ENCODE results near the gene CREB3L2.
"Not testable (repeated sequence)": the region's sequence is repeated elsewhere in the genome, so short reads cannot be mapped to it uniquely, and the experiment has no call there.

The CREB3L2 gene

DNA sequence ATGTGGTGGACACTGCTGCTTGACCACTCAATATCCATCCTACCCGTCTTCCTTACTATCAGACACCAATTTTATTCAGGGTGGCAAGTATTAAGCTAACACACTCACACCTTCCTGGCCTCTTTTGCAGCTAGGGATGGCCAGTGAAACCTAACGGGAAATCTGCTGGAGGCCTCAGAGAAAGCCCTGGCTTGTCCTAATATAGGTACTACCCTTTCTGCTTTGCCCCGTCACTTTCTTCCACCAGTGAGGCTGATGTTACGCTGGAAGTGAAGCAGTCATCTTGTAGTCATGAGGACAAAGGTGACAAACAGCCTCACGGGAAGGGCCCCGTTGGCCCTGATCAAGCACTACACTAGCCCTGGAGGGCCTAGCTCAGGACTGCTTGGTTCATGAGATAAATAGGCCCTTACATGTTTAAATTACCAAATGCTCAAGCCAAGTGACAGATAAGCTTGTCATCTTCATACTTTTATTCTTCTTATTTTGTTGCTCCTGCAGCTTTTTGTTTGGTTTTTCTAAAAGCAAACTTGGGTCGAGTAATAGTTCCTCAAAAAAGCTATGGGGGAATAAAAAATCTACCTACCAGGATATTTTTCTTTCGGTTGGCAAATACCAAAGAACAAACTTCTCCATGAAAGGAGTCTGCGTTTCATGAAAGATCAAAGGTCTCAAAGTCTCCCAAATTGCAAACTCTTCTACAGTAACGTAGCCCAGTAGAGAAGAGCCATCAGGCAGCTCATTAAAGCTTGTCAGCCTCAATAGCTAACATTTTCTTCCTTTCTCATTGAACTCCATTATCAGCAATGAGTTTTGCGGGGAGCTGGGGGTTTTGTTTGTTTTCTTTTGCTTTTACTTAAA, 17.5 kb downstream of the CREB3L2 start:
- H3K4me3 ChIP-seq (ENCODE audit: low read length): no peak overlapping the region
- H3K9ac ChIP-seq (ENCODE audit: low read length): no peak overlapping the region
- peaks cover 54% of the 10 kb centered on the region for H3K4me1 ChIP-seq (ENCODE audit: control insufficient read depth, insufficient read depth, low read length)

DNA sequence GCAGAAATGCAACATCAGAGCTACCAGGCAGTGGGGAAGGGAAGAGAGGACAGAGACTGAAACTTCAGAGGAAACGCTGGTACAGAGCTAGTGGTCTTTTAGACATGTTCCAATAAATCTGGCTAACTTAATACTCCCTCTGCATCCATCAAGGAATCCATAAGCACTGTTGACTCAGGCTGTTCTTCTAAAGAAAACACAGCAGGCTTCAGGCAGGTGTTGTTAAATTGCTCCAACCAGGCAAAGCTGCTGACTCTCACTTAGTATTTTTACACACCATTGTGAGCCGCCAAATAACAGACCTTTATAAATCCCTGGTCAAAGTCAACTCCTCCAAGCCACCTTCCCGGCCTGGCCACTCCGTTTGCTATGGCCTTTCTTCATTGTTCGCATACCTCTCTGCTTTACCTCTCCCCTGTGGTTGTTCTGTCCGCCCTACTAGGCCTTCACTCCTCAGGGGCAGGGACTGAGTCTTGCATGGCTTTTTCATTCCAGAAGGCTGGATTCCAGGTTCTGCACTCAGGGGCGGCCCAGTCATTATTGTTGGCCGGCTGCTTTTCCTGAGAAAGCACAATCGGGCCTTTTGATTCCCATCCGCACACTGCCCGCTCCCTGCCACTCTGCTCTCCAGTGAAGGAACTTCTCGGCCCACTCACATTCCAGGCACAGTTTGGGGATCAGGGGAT, 18.4 kb downstream of the CREB3L2 start:
- Histone ChIP-seq H3K4me1 (ENCODE audit: control insufficient read depth, insufficient read depth, low read length) (peaks cover 60% of the 10 kb centered on the region), H3K36me3 (ENCODE audit: control insufficient read depth, insufficient read depth, low read length) (no peaks in the 10 kb centered on the region), H3K9me3 (ENCODE audit: control insufficient read depth, low read length) (no peaks in the 10 kb centered on the region), H3K9ac (ENCODE audit: low read length) (no peak overlapping the region), H3K4me3 (ENCODE audit: low read length) (no peak overlapping the region), H3K27me3 (ENCODE audit: control insufficient read depth, insufficient read depth, low read length) (no peaks in the 10 kb centered on the region)

More for the DNA sequence above, 17.5 kb downstream of the CREB3L2 start:
- Histone ChIP-seq H3K36me3 (ENCODE audit: control insufficient read depth, insufficient read depth, low read length) (no peaks in the 10 kb centered on the region), H3K9me3 (ENCODE audit: control insufficient read depth, low read length) (no peaks in the 10 kb centered on the region), H3K27me3 (ENCODE audit: control insufficient read depth, insufficient read depth, low read length) (no peaks in the 10 kb centered on the region)

DNA sequence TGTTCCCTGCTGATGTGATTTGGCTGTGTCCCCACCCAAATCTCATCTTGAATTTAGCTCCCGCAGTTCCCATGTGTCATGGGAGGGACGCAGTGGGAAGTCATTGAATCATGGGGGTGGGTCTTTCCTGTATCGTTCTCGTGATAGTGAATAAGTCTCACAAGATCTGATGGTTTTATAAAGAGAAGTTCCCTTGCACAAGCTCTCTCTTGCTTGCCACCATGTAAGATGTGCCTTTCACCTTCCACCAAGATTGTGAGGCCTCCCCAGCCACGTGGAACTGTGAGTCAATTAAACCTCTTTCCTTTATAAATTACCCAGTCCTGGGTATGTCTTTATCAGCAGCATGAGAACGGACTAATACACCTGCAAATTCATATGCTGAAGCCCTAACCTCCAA, 19.5 kb downstream of the CREB3L2 start:
- H3K27me3 ChIP-seq (ENCODE audit: control insufficient read depth, insufficient read depth, low read length): not testable (repeated sequence)
- peaks cover 59% of the 10 kb centered on the region for H3K4me1 ChIP-seq (ENCODE audit: control insufficient read depth, insufficient read depth, low read length)

DNA sequence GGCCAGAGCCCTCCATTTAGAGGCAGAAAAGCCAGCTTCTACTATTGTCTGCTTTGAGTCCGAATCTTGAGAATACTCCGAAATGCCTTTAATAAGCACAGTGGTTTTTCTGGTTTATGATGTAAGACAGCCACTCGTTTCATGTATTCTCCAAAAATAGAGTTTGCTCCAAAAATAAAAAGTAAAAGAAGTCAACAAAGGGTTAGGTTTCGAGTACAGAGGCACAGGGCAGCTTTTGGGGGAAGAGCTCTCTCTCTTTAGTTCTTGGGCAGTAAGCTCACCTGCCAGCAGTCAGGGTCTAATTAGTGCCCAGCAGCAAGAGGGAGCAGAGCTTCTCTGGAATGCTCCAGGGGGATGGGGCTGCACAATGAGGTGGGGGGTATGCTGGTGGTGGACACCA, 20.2 kb downstream of the CREB3L2 start:
- Histone ChIP-seq H3K27me3 (ENCODE audit: control insufficient read depth, insufficient read depth, low read length) (no peaks in the 10 kb centered on the region), H3K9me3 (ENCODE audit: control insufficient read depth, low read length) (no peaks in the 10 kb centered on the region), H3K4me1 (ENCODE audit: control insufficient read depth, insufficient read depth, low read length) (peaks cover 56% of the 10 kb centered on the region), H3K36me3 (ENCODE audit: control insufficient read depth, insufficient read depth, low read length) (no peaks in the 10 kb centered on the region), H3K9ac (ENCODE audit: low read length) (no peak overlapping the region), H3K4me3 (ENCODE audit: low read length) (no peak overlapping the region)

More for the DNA sequence above, 19.5 kb downstream of the CREB3L2 start:
- not testable (repeated sequence) for H3K36me3 ChIP-seq (ENCODE audit: control insufficient read depth, insufficient read depth, low read length); H3K4me3 ChIP-seq (ENCODE audit: low read length); H3K9me3 ChIP-seq (ENCODE audit: control insufficient read depth, low read length); H3K9ac ChIP-seq (ENCODE audit: low read length)

DNA sequence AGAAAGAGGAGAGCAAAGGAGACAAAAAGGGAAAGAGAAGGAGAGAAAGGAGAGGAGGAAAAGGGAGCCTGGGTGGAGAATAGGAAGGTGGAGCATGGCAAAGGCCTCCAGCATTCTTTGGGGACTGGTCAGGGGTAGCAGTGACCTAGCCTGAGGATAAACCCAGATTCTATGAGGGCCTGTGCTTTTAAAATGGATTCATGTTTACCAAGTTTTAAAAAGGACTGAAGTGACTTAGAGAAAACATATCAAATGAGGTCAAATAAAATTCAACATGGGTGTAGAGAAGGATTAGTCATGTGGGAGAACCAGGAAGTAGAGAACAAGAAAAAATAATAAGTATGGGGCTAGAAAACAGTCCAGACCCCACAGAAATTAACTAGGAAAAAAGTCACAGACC, 20.7 kb downstream of the CREB3L2 start:
- no peak overlapping the region for H3K9ac ChIP-seq (ENCODE audit: low read length)
- no peak overlapping the region for H3K4me3 ChIP-seq (ENCODE audit: low read length)
- H3K36me3 ChIP-seq (ENCODE audit: control insufficient read depth, insufficient read depth, low read length): no peaks in the 10 kb centered on the region
- peaks cover 52% of the 10 kb centered on the region for H3K4me1 ChIP-seq (ENCODE audit: control insufficient read depth, insufficient read depth, low read length)
- no peaks in the 10 kb centered on the region for H3K27me3 ChIP-seq (ENCODE audit: control insufficient read depth, insufficient read depth, low read length)
- H3K9me3 ChIP-seq (ENCODE audit: control insufficient read depth, low read length): no peaks in the 10 kb centered on the region

DNA sequence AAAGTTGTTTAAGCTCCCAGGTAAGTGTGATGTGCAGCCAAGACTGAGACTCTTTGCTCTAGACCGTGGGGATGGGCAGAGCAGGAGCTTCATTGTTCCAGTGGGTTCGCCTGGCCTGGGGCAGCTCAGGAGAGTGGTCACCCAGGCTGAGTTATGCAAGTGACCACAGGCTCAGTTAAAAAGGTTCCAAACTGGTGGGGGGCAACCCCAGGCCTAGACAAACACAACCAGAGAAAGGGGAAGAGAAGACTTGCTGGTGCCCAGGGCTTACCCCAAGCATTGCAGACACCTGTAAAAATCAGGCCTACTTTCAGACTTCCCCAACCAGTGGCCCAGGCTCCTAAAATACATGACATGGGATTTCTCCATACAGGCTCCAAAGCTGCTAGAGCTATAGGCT, 21.6 kb downstream of the CREB3L2 start:
- Histone ChIP-seq H3K4me3 (ENCODE audit: low read length) (no peak overlapping the region), H3K36me3 (ENCODE audit: control insufficient read depth, insufficient read depth, low read length) (no peaks in the 10 kb centered on the region), H3K27me3 (ENCODE audit: control insufficient read depth, insufficient read depth, low read length) (no peaks in the 10 kb centered on the region), H3K4me1 (ENCODE audit: control insufficient read depth, insufficient read depth, low read length) (peaks cover 54% of the 10 kb centered on the region), H3K9ac (ENCODE audit: low read length) (no peak overlapping the region), H3K9me3 (ENCODE audit: control insufficient read depth, low read length) (no peaks in the 10 kb centered on the region)

DNA sequence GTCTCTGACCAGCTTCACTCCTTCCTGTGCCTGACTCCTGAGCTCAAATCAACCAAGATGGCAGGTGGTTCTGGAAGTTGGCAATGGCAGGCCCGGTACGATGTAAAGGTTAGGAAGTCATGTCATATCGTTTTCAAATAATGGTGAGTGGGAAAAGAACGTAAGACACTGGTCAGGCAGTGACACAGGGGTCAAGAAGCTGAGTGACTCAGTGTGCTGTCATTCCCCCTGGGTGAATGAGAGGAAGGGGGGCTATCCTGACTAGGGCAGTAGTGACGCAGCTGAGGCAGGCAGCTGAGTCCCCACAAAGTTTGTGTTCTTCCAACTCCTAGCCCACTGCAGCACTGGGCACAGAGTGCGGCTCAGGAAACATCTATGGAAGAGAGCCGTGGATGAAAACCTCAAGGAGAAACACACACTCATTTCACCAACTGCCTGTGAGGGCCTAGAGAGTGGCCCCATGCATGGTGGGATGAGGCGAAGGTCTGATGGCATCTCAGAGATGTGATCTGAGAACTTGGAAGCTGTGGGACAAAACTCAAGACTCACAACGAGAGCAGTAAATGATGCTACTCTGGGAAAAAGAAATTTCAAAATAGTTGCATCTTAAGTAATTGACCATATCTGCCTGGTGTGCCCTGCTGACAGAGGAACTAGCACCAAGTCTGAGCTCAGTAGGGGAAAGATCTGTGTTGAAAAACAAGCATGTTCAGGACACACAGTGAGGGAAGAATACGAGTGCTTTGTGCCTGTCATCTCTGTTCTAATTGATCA, 23.2 kb downstream of the CREB3L2 start:
- Histone ChIP-seq H3K27me3 (ENCODE audit: control insufficient read depth, insufficient read depth, low read length) (no peaks in the 10 kb centered on the region), H3K4me1 (ENCODE audit: control insufficient read depth, insufficient read depth, low read length) (peaks cover 39% of the 10 kb centered on the region)

DNA sequence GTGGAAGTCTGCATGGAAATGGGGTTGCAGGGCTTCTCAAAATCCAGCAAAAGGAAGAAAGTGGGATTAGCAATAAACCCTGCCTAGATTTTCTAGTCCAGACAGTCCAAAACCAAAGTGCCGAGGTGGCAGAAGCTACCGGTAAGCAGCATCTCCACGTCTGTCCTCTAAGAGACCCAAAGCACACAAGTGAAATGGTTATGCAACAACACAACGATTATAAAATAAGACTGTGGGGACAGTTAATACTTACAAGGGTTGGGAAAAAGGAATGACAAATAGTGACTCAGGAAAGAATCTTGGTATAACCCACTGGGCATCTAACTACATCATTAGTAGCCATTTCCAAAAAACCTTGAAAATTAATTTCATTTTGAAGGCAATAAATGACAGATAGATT, 24.7 kb downstream of the CREB3L2 start:
- Histone ChIP-seq H3K27me3 (ENCODE audit: control insufficient read depth, insufficient read depth, low read length) (no peaks in the 10 kb centered on the region), H3K4me1 (ENCODE audit: control insufficient read depth, insufficient read depth, low read length) (peaks cover 36% of the 10 kb centered on the region), H3K36me3 (ENCODE audit: control insufficient read depth, insufficient read depth, low read length) (no peaks in the 10 kb centered on the region), H3K4me3 (ENCODE audit: low read length) (no peak overlapping the region), H3K9ac (ENCODE audit: low read length) (no peak overlapping the region), H3K9me3 (ENCODE audit: control insufficient read depth, low read length) (no peaks in the 10 kb centered on the region)

More for the DNA sequence above, 23.2 kb downstream of the CREB3L2 start:
- H3K4me3 ChIP-seq (ENCODE audit: low read length): no peak overlapping the region
- H3K9me3 ChIP-seq (ENCODE audit: control insufficient read depth, low read length): no peaks in the 10 kb centered on the region
- no peak overlapping the region for H3K9ac ChIP-seq (ENCODE audit: low read length)
- H3K36me3 ChIP-seq (ENCODE audit: control insufficient read depth, insufficient read depth, low read length): no peaks in the 10 kb centered on the region

DNA sequence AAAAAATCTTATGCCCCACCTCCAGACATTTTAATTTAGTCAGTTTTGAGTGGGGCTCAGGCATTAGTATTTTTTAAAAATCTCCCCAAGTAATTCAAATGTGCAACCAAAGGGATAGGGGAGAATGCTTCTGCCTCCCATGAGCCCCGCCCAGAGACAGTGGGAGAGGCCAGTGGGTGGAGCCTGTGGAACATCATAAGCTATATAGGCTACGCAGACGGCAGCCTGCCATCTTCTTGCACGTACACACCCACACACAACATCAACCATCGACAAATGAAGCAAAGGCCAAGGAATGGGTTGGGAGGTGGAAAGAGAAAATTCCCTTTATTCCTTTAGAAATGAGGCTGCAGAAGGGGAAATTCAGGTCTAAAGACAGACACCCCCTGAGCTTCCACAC, 25.2 kb downstream of the CREB3L2 start:
- Histone ChIP-seq H3K9ac (ENCODE audit: low read length) (no peak overlapping the region), H3K27me3 (ENCODE audit: control insufficient read depth, insufficient read depth, low read length) (no peaks in the 10 kb centered on the region), H3K4me1 (ENCODE audit: control insufficient read depth, insufficient read depth, low read length) (peaks cover 33% of the 10 kb centered on the region), H3K36me3 (ENCODE audit: control insufficient read depth, insufficient read depth, low read length) (no peaks in the 10 kb centered on the region), H3K9me3 (ENCODE audit: control insufficient read depth, low read length) (no peaks in the 10 kb centered on the region), H3K4me3 (ENCODE audit: low read length) (no peak overlapping the region)

DNA sequence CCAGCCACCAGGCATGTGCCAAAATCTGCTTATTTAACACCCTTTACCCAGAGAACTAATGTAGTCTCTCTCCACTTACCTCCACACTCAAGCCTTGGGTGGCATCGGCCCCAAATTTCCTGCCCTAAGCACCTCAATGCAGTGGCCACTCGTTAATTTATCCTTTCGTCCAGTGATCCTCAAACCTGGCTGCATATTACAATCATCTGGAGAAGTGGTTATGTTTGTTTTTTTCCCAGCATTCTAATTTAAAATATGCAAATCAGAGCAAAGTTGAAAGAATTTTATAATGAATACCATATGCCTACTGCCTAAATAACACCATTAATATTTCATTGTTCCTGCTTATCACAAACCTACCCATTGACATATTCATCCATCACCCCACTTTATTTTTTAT, 25.7 kb downstream of the CREB3L2 start:
- Histone ChIP-seq H3K36me3 (ENCODE audit: control insufficient read depth, insufficient read depth, low read length) (no peaks in the 10 kb centered on the region), H3K4me3 (ENCODE audit: low read length) (no peak overlapping the region), H3K9me3 (ENCODE audit: control insufficient read depth, low read length) (no peaks in the 10 kb centered on the region), H3K4me1 (ENCODE audit: control insufficient read depth, insufficient read depth, low read length) (peaks cover 28% of the 10 kb centered on the region), H3K27me3 (ENCODE audit: control insufficient read depth, insufficient read depth, low read length) (no peaks in the 10 kb centered on the region), H3K9ac (ENCODE audit: low read length) (no peak overlapping the region)

DNA sequence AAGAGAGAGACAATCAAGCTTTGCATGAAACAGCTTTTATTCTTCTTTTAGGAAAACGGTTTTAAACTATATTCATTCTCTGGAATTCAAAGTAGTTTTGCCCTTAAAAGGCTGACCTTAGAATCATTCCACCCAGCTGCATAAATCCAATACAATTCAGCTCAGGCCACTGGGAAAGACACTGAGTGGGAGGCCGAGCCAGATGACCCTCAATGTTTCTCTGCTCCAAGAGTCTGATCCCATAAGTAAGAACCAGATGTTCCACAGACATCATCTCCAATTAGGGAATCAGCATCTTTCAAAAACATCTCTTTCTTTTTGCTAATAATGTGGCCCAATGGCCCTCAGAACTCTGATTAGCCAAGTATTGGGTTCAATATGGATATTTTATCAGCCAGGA, 26.1 kb downstream of the CREB3L2 start:
- no peaks in the 10 kb centered on the region for H3K9me3 ChIP-seq (ENCODE audit: control insufficient read depth, low read length)
- no peak overlapping the region for H3K4me3 ChIP-seq (ENCODE audit: low read length)
- no peaks in the 10 kb centered on the region for H3K36me3 ChIP-seq (ENCODE audit: control insufficient read depth, insufficient read depth, low read length)
- no peak overlapping the region for H3K9ac ChIP-seq (ENCODE audit: low read length)
- H3K27me3 ChIP-seq (ENCODE audit: control insufficient read depth, insufficient read depth, low read length): no peaks in the 10 kb centered on the region
- H3K4me1 ChIP-seq (ENCODE audit: control insufficient read depth, insufficient read depth, low read length): peaks cover 24% of the 10 kb centered on the region

DNA sequence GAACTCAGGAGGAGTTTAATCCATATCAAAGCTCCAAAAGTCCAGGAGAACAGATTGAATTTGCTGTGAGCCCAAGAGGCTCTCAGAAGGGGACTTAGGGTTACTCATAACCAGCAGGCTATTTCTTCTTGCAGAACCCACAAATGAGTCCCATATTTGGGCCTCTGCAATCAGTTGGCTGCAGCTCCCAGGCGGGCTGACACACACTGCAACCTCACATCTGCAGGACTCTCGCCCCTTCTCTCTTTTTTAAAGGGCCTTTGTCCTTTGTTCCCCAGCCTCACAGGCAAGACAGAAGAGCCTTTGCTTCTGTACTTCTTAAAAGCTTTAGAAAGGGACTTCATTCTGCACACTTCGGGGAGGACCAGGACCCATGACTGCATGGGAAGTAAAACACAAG, 26.7 kb downstream of the CREB3L2 start:
- Histone ChIP-seq H3K27me3 (ENCODE audit: control insufficient read depth, insufficient read depth, low read length) (no peaks in the 10 kb centered on the region), H3K4me1 (ENCODE audit: control insufficient read depth, insufficient read depth, low read length) (peaks cover 18% of the 10 kb centered on the region), H3K9me3 (ENCODE audit: control insufficient read depth, low read length) (no peaks in the 10 kb centered on the region), H3K4me3 (ENCODE audit: low read length) (no peak overlapping the region), H3K9ac (ENCODE audit: low read length) (no peak overlapping the region), H3K36me3 (ENCODE audit: control insufficient read depth, insufficient read depth, low read length) (no peaks in the 10 kb centered on the region)

Data from mucosa of stomach (tissue), 1 donor.